K562 (cell line): ENCODE results near the gene SLC39A11.

Experiments used
- SIX5 ChIP-seq, 2 experiments: IDR thresholded peaks; 2 replicates each; pipeline ENCODE4 v1.6.1; 2011; ENCODE audit warnings: low read length in 2 of 2, borderline replicate concordance in 1 of 2, low read depth in 1 of 2, mild to moderate bottlenecking in 1 of 2, moderate library complexity in 1 of 2; ENCODE audit not compliant: insufficient read depth in 1 of 2
- TCF7L2 ChIP-seq: fragments of 150-350 bp; IDR thresholded peaks from 2 replicates; pipeline ENCODE4 v1.6.1; 2016; ENCODE audit warnings: low read depth, mild to moderate bottlenecking, low read length, moderate library complexity
- TF ChIP-seq, protein P1 (sequence below), 3 experiments: IDR thresholded peaks in 2 of 3; conservative IDR thresholded peaks in 1 of 3; 2 replicates each; pipeline ENCODE4 v1.5.1; 2011 to 2012; ENCODE audit warnings: low read length in 3 of 3, mild to moderate bottlenecking in 3 of 3, control low read depth in 2 of 3, improper control_type of control experiment in 1 of 3, inconsistent platforms in 1 of 3, low read depth in 1 of 3, mixed read lengths in 1 of 3, moderate library complexity in 1 of 3; ENCODE audit not compliant: insufficient read depth in 2 of 3

DNA sequence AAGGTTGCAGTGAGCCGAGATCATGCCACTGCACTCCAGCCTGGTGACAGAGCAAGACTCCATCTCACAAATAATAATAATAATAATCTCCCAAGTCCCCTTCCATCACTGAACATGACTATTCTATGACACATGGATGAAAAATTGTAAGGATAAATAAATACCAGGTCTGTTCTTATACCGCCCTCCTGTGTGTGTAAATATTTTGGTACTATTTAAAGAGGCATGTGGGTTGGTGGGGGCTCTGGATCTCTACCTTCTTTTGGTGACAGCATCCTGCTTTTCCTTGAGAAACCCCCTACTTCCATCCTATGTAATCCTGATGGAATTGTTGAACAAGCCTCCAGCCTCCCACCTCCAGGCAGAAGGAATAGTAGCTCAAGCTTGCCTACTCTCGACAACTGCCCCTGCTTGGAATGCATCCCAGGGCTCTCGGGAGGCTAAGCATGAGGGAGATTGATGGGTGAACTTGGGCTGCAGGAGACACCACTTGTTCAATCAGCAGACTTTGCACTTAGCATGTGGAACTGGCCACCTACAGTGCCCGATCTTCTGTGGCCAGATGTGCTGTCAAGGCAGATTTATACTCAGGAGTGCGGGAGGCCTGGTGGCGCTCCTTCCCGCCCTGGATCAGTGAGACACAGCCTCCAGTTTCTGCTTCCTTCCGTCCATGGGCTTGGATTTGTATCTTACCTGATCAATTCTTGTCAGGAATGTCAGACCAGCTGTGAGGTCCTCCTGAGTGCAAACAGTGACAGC is 287.4 kb downstream of the SLC39A11 start:
- no peak for TF ChIP-seq SIX5 (IDR thresholded peaks at IDR 0.05; ENCODE audit: borderline replicate concordance in 1 of 2, insufficient read depth in 1 of 2, low read depth in 1 of 2, low read length in 2 of 2)
- TF ChIP-seq TCF7L2 = no peak
- TF ChIP-seq, protein P1, sequence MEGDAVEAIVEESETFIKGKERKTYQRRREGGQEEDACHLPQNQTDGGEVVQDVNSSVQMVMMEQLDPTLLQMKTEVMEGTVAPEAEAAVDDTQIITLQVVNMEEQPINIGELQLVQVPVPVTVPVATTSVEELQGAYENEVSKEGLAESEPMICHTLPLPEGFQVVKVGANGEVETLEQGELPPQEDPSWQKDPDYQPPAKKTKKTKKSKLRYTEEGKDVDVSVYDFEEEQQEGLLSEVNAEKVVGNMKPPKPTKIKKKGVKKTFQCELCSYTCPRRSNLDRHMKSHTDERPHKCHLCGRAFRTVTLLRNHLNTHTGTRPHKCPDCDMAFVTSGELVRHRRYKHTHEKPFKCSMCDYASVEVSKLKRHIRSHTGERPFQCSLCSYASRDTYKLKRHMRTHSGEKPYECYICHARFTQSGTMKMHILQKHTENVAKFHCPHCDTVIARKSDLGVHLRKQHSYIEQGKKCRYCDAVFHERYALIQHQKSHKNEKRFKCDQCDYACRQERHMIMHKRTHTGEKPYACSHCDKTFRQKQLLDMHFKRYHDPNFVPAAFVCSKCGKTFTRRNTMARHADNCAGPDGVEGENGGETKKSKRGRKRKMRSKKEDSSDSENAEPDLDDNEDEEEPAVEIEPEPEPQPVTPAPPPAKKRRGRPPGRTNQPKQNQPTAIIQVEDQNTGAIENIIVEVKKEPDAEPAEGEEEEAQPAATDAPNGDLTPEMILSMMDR (IDR thresholded peaks at IDR 0.05 in 2 of 3, conservative IDR thresholded peaks at IDR 0.05 in 1 of 3; ENCODE audit: insufficient read depth in 2 of 3, low read depth in 1 of 3, low read length in 3 of 3) = no peak
